Tibial nerve (tissue), 4 donors: Measurements from ENCODE around the gene HOMER2. TPM values are rescaled to one million over a fixed set of nuclear protein-coding genes. Genes with fewer than 3 reads are reported as not detected.

Source experiments
- DNase-seq, 2 donors: peaks; one replicate each; pipeline ENCODE4 v3.0.0-alpha.2; 2019; ENCODE audit warnings: low spot score in 2 of 2
- H3K27ac ChIP-seq, 4 donors: fragments of 200-600 bp; sonication (generic) in 3 of 4; one replicate each; pipeline ENCODE4 v1.5.1; 2017 to 2019; ENCODE audit warnings: mild to moderate bottlenecking in 1 of 4
- H3K27me3 ChIP-seq, 2 donors: fragments of 200-600 bp; sonication (generic) in 1 of 2; one replicate each; pipeline versions ENCODE4 v1.5.1 to v1.6.0; 2017 to 2019
- H3K36me3 ChIP-seq, 3 donors: fragments of 200-600 bp; sonication (generic); one replicate each; pipeline ENCODE4 v1.5.1; 2018 to 2019
- H3K4me1 ChIP-seq, 4 donors: fragments of 200-600 bp; sonication (generic) in 3 of 4; one replicate each; pipeline ENCODE4 v1.5.1; 2017 to 2019
- H3K4me3 ChIP-seq, 4 donors: fragments of 200-600 bp; sonication (generic) in 3 of 4; one replicate each; pipeline ENCODE4 v1.5.1; 2017 to 2019; ENCODE audit warnings: mild to moderate bottlenecking in 1 of 4, moderate library complexity in 1 of 4
- H3K9me3 ChIP-seq, 4 donors: fragments of 200-600 bp; sonication (generic) in 3 of 4; one replicate each; pipeline ENCODE4 v1.5.1; 2017 to 2019
- CTCF ChIP-seq, 5 experiments: fragments of 200-600 bp in 3 of 5; fragments of 450-650 bp in 2 of 5; sonication (generic) in 3 of 5; IDR thresholded peaks; one replicate each; pipeline ENCODE4 v1.5.1; 2016 to 2019; ENCODE audit warnings: antibody characterized with exemption in 5 of 5, mild to moderate bottlenecking in 3 of 5, moderate library complexity in 2 of 5
- EP300 ChIP-seq, 2 donors: sonication (generic); formaldehyde crosslinking; IDR thresholded peaks; one replicate each; pipeline ENCODE4 v1.6.1; 2017; ENCODE audit warnings: antibody characterized with exemption in 2 of 2, mild to moderate bottlenecking in 1 of 2
- POLR2A ChIP-seq, 2 donors: fragments of 450-650 bp; IDR thresholded peaks; one replicate each; pipeline ENCODE4 v1.6.1; 2017; ENCODE audit warnings: antibody characterized with exemption in 2 of 2, mild to moderate bottlenecking in 2 of 2, moderate library complexity in 2 of 2
- WGBS, 2 donors: methylation state at CpG; one replicate each; pipeline ENCODE4 v1.1.5; 2018; 5-methylcytosine and 5-hydroxymethylcytosine counted together
- total RNA-seq, 4 donors: library from RNA; depleted of rRNA; stranded (reverse); fragments of >200 nt; gene quantifications; one replicate each; pipeline ENCODE4 v1.1.0, GENCODE V29; 2016

HOMER2 gene
- total RNA-seq, 4 donors from 2014 or later, result 25.5 to 950 (median 39.0) TPM

GRCh38 chr15:82995076-82995475 lies 42.6 kb upstream of the HOMER2 start:
- Histone ChIP-seq H3K27me3 (no peaks in the 10 kb centered on the region), H3K27ac (no peak overlapping the region), H3K36me3 (peaks cover 0 to 26% (median 0%) of the 10 kb centered on the region in 3 donors), H3K4me3 (no peak overlapping the region), H3K9me3 (no peaks in the 10 kb centered on the region), H3K4me1 (peaks cover 0 to 4% (median 1%) of the 10 kb centered on the region in 4 donors)
- TF ChIP-seq POLR2A (IDR thresholded peaks at IDR 0.05) (no peak), EP300 (IDR thresholded peaks at IDR 0.05) (no peak), CTCF (IDR thresholded peaks at IDR 0.05) (no peak)
- no peak for DNase-seq
- 83 to 97% methylated on average over 2 of the region's 2 CpGs for WGBS, 2 donors

- no peak overlapping the region for H3K4me3 ChIP-seq
- peaks cover 0 to under 1% (median 0%) of the 10 kb centered on the region in 4 donors for H3K4me1 ChIP-seq
- 55 to 56% methylated on average over 4 of the region's 4 CpGs for WGBS, 2 donors
- no peak for DNase-seq
- H3K36me3 ChIP-seq, result peaks cover 0 to 41% (median 0%) of the 10 kb centered on the region in 3 donors
- no peaks in the 10 kb centered on the region for H3K27me3 ChIP-seq
- H3K9me3 ChIP-seq, result no peaks in the 10 kb centered on the region
- TF ChIP-seq EP300 (IDR thresholded peaks at IDR 0.05), result no peak
- TF ChIP-seq CTCF (IDR thresholded peaks at IDR 0.05), result no peak
- no peak for TF ChIP-seq POLR2A (IDR thresholded peaks at IDR 0.05)
- H3K27ac ChIP-seq, result no peak overlapping the region
Measured at GRCh38 chr15:82993144-82993543, 40.6 kb upstream of the HOMER2 start.

GRCh38 chr15:82992436-82992998 lies 40.0 kb upstream of the HOMER2 start:
- DNase-seq, result no peak
- Histone ChIP-seq H3K4me3 (no peak overlapping the region), H3K9me3 (no peaks in the 10 kb centered on the region), H3K27me3 (no peaks in the 10 kb centered on the region), H3K27ac (no peak overlapping the region), H3K36me3 (peaks cover 0 to 43% (median 0%) of the 10 kb centered on the region in 3 donors), H3K4me1 (peaks cover 0 to 5% (median 2%) of the 10 kb centered on the region in 4 donors)
- WGBS, 2 donors, result 79 to 80% methylated on average over 3 of the region's 3 CpGs
- no peak for TF ChIP-seq POLR2A (IDR thresholded peaks at IDR 0.05)
- no peak for TF ChIP-seq EP300 (IDR thresholded peaks at IDR 0.05)
- no peak for TF ChIP-seq CTCF (IDR thresholded peaks at IDR 0.05)

GRCh38 chr15:82986442-82986780 lies 33.9 kb upstream of the HOMER2 start:
- 0 to 1% methylated on average over 12 of the region's 12 CpGs for WGBS, 2 donors
- H3K36me3 ChIP-seq, result peaks cover 0 to 27% (median 0%) of the 10 kb centered on the region in 3 donors
- H3K27ac ChIP-seq, result peak overlapping the region in 3 of 4 donors; percentile 56 to 78 (median 76)
- DNase-seq, result no peak
- peaks cover 0 to 27% (median 9%) of the 10 kb centered on the region in 4 donors for H3K4me1 ChIP-seq
- no peak for TF ChIP-seq POLR2A (IDR thresholded peaks at IDR 0.05)
- no peak for TF ChIP-seq EP300 (IDR thresholded peaks at IDR 0.05)
- no peak for TF ChIP-seq CTCF (IDR thresholded peaks at IDR 0.05)
- peak overlapping the region; percentile 75 to 88 (median 80) for H3K4me3 ChIP-seq
- no peaks in the 10 kb centered on the region for H3K9me3 ChIP-seq
- H3K27me3 ChIP-seq, result no peaks in the 10 kb centered on the region

- TF ChIP-seq POLR2A (IDR thresholded peaks at IDR 0.05), result no peak
- peak in 1 of 2 donors; percentile 86 for TF ChIP-seq EP300 (IDR thresholded peaks at IDR 0.05)
- no peaks in the 10 kb centered on the region for H3K27me3 ChIP-seq
- peak within 1 kb of the TSS; percentile 75 to 88 (median 80) for H3K4me3 ChIP-seq
- H3K27ac ChIP-seq, result peak within 1 kb of the TSS; percentile 55 to 78 (median 66)
- H3K4me1 ChIP-seq, result peaks cover 0 to 27% (median 9%) of the 10 kb centered on the region in 4 donors
- no peaks in the 10 kb centered on the region for H3K9me3 ChIP-seq
- DNase-seq, result peak; percentile 83 to 93
- WGBS, 2 donors, result 2 to 3% methylated on average over 35 to 45 of the region's 45 CpGs
- H3K36me3 ChIP-seq, result peaks cover 0 to 22% (median 0%) of the 10 kb centered on the region in 3 donors
Measured at GRCh38 chr15:82985688-82986441, 33.3 kb upstream of the HOMER2 start, which contains the start of gene RAMAC. TSS of gene RAMAC (plus strand) at chr15:82986210. CDS start at chr15:82989019, 2,809 bp downstream.
